Testis (tissue), 3 donors: ENCODE results near the gene SLX4IP. TPM values are rescaled to one million over a fixed set of nuclear protein-coding genes. Genes with fewer than 3 reads are reported as not detected.

Source experiments
- DNase-seq: peaks from one replicate; pipeline ENCODE4 v3.0.0-alpha.2; 2019
- H3K27ac ChIP-seq, 2 donors: fragments of 200-600 bp; sonication (generic); one replicate each; pipeline ENCODE4 v1.5.1; 2019
- H3K27me3 ChIP-seq: fragments of 200-600 bp; sonication (generic); one replicate; pipeline ENCODE4 v1.5.1; 2019
- H3K36me3 ChIP-seq: fragments of 200-600 bp; sonication (generic); one replicate; pipeline ENCODE4 v1.5.1; 2017; ENCODE audit warnings: low read depth; ENCODE audit errors: missing control alignments
- H3K4me1 ChIP-seq: fragments of 200-600 bp; sonication (generic); one replicate; pipeline ENCODE4 v1.5.1; 2019
- H3K4me3 ChIP-seq, 2 donors: fragments of 200-600 bp; sonication (generic); one replicate each; pipeline ENCODE4 v1.5.1; 2017 to 2019
- H3K9me3 ChIP-seq: fragments of 200-600 bp; sonication (generic); one replicate; pipeline ENCODE4 v1.5.1; 2017
- POLR2A ChIP-seq: fragments of 450-650 bp; IDR thresholded peaks from one replicate; pipeline ENCODE4 v1.6.1; 2017; ENCODE audit warnings: antibody characterized with exemption, mild to moderate bottlenecking, moderate library complexity
- WGBS, 2 donors: methylation state at CpG; one replicate each; pipeline ENCODE4 v1.1.5; 2018; 5-methylcytosine and 5-hydroxymethylcytosine counted together
- intact Hi-C: fragments of 100-400 bp; cut with DNase I; formaldehyde crosslinking; loops from one replicate; pipeline ENCODE4 v1.15.1; 2023; ENCODE audit warnings: low total_unique reads
- polyA plus RNA-seq: library from polyadenylated mRNA; stranded (reverse); fragments of 350-450 nt; fragmentation: Illumina TruSeq; extraction: RNeasy Lipid Tissue Mini Kit (QIAGEN cat#74804); gene quantifications from one replicate; pipeline ENCODE4 v1.2.3, GENCODE V29; 2014; ENCODE audit warnings: low read depth, low replicate concordance; ENCODE audit not compliant: insufficient read depth
- total RNA-seq, 2 donors: library from RNA; depleted of rRNA; stranded (reverse); fragments of >200 nt; gene quantifications; one replicate each; pipeline ENCODE4 v1.2.3, GENCODE V29; 2016
- TF ChIP-seq, protein P1 (sequence below), 3 experiments: fragments of 450-650 bp in 2 of 3; fragments of 200-600 bp in 1 of 3; sonication (generic) in 1 of 3; IDR thresholded peaks; one replicate each; pipeline ENCODE4 v1.5.1; 2016 to 2019; ENCODE audit warnings: antibody characterized with exemption in 3 of 3, mild to moderate bottlenecking in 2 of 3, moderate library complexity in 1 of 3

The SLX4IP gene
- total and polyA plus RNA-seq, 3 donors from 2014 or later = 3.8 to 10.8 (median 9.7) TPM

DNA sequence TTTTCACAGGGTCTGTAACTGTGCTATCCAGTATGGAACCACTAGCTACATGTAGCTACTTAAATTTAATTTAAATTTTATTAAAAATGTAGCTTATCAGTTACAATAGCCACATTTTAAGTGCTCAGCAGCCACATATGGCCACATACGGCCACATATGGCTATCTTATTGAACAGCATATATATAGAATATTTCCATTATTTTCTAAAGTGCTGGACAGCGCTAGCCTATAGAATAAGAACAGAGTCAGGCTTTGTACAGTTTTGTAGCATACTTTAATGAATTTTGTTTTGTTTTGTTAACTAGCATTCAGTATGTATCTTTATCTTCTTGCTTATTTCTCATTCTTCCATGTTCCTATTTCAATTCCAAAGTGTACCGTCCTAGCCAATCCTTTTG, 120.3 kb downstream of the SLX4IP start:
- no peak for DNase-seq
- Histone ChIP-seq H3K4me1 (peaks cover 8% of the 10 kb centered on the region), H3K27me3 (no peaks in the 10 kb centered on the region), H3K9me3 (no peaks in the 10 kb centered on the region), H3K27ac (no peak overlapping the region), H3K4me3 (no peak overlapping the region), H3K36me3 (no peaks in the 10 kb centered on the region)
- TF ChIP-seq, protein P1, sequence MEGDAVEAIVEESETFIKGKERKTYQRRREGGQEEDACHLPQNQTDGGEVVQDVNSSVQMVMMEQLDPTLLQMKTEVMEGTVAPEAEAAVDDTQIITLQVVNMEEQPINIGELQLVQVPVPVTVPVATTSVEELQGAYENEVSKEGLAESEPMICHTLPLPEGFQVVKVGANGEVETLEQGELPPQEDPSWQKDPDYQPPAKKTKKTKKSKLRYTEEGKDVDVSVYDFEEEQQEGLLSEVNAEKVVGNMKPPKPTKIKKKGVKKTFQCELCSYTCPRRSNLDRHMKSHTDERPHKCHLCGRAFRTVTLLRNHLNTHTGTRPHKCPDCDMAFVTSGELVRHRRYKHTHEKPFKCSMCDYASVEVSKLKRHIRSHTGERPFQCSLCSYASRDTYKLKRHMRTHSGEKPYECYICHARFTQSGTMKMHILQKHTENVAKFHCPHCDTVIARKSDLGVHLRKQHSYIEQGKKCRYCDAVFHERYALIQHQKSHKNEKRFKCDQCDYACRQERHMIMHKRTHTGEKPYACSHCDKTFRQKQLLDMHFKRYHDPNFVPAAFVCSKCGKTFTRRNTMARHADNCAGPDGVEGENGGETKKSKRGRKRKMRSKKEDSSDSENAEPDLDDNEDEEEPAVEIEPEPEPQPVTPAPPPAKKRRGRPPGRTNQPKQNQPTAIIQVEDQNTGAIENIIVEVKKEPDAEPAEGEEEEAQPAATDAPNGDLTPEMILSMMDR (IDR thresholded peaks at IDR 0.05) = no peak
- no peak for TF ChIP-seq POLR2A
- intact Hi-C loops = no loop called here
- WGBS, 2 donors = 78 to 80% methylated on average over 3 of the region's 3 CpGs

DNA sequence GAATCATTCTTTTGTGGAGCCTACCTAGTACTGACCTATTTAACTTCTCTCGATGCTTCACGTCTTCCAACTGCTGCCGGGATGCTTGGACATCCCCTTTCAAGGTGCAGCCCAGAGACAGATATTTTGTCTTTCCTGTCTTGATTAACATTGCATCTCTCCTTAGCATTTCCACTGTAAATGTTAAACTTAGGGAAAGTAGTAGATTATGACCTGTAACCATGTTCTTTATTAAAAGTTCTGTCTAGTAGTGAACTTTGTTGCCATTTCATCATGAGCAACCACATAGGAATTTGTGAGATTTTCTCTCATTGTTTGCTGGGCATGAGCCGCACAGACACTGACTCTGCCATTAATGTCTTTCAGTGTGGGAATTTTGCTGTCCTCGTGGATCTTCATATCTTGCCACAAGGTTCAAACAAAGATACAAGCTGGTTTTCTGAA, 120.8 kb downstream of the SLX4IP start:
- H3K4me3 ChIP-seq = no peak overlapping the region
- no peaks in the 10 kb centered on the region for H3K36me3 ChIP-seq
- H3K27ac ChIP-seq = no peak overlapping the region
- peaks cover 8% of the 10 kb centered on the region for H3K4me1 ChIP-seq
- WGBS, 2 donors = 56 to 62% methylated on average over 5 of the region's 5 CpGs
- H3K27me3 ChIP-seq = no peaks in the 10 kb centered on the region
- no peak for TF ChIP-seq POLR2A
- TF ChIP-seq, protein P1 (IDR thresholded peaks at IDR 0.05) = no peak
- DNase-seq = no peak
- no peaks in the 10 kb centered on the region for H3K9me3 ChIP-seq
- intact Hi-C loops = no loop called here

DNA sequence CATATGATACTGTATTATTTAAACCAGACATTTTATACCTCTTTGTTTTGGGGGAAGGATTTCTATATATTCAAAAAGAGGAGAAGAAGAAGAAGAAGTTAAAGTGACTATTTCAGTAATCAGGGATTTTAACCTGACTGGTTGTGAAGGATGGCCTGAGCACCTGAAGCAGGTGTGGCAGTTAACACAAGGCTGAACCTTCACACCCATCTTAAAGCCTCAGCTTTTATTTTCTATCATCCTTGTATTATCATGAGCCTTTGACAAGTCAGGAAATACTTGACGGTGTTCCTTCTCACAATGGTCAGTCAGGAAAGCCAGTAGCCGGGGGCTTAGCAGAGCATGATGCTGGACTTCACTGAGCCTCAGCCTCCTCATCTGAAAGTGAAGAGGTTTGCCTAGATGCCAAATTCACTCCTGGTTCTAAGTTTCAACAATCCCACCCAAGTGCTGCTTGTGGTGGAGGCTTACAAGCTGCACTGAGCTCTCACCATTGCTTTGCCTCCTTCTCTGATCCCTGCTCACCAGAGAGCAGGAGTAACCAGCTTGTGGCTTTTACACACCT, 121.5 kb downstream of the SLX4IP start:
- intact Hi-C loops = no loop called here
- H3K36me3 ChIP-seq = no peaks in the 10 kb centered on the region
- H3K4me3 ChIP-seq = no peak overlapping the region
- no peak for DNase-seq
- 83 to 94% methylated on average over 2 of the region's 2 CpGs for WGBS, 2 donors
- H3K27me3 ChIP-seq = no peaks in the 10 kb centered on the region
- H3K4me1 ChIP-seq = peaks cover 8% of the 10 kb centered on the region
- no peak overlapping the region for H3K27ac ChIP-seq
- no peaks in the 10 kb centered on the region for H3K9me3 ChIP-seq
- no peak for TF ChIP-seq POLR2A
- TF ChIP-seq, protein P1 (IDR thresholded peaks at IDR 0.05) = no peak

DNA sequence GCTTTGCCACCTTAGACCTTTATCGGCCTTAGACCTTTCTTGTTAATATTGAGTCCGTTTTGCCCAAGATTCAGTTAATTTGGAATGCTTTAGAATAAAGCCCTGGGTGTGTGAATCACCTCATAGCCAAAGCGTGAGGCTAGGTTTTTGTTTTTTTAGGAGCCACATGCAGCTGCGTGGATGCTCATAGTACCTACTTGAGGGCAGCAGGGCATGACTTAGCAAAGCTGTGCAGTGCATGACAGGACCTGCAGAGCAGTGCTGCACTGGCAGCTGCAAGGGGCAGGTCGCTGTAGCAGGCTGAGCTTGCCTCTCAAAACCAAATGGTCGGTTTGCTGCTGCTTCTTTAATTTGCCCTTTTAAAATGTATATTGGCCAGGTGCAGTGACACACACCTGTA, 122.6 kb downstream of the SLX4IP start:
- intact Hi-C loops = no loop called here
- H3K9me3 ChIP-seq = no peaks in the 10 kb centered on the region
- 81 to 92% methylated on average over 6 of the region's 6 CpGs for WGBS, 2 donors
- no peaks in the 10 kb centered on the region for H3K27me3 ChIP-seq
- no peak overlapping the region for H3K27ac ChIP-seq
- DNase-seq = no peak
- no peaks in the 10 kb centered on the region for H3K36me3 ChIP-seq
- TF ChIP-seq, protein P1 (IDR thresholded peaks at IDR 0.05) = no peak
- no peak for TF ChIP-seq POLR2A
- peaks cover under 1% of the 10 kb centered on the region for H3K4me1 ChIP-seq
- H3K4me3 ChIP-seq = no peak overlapping the region

DNA sequence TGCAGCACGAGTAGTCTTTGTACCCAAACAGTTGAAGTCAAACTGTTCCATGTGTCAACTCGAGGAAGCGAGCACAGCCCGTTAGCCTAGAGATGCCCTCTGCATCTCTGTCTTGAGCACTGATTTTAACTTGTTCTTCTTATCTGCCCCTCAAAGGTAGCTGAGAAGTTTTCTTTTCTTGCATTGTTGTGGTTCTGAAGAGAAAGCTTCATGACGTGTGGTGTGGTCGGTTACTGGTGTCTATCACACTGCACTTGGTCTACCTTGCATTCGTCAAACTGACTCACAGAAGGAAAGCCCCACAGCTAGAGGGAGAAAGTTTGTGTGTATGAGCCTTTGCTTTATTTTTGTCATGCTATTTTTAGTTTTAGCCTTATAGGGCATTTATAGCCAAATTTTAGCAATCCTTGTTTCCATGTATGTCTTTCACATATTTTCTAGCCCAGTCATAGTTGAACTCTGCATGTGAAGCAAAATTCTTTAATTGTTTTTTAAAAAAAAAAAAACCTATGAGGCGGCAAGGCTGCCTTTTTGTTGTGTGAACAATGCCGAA, 123.6 kb downstream of the SLX4IP start:
- no peaks in the 10 kb centered on the region for H3K4me1 ChIP-seq
- no peak for DNase-seq
- no peaks in the 10 kb centered on the region for H3K27me3 ChIP-seq
- TF ChIP-seq, protein P1 (IDR thresholded peaks at IDR 0.05) = no peak
- TF ChIP-seq POLR2A = no peak
- intact Hi-C loops = no loop called here
- H3K4me3 ChIP-seq = no peak overlapping the region
- 71 to 77% methylated on average over 9 of the region's 9 CpGs for WGBS, 2 donors
- no peaks in the 10 kb centered on the region for H3K36me3 ChIP-seq
- no peaks in the 10 kb centered on the region for H3K9me3 ChIP-seq
- H3K27ac ChIP-seq = no peak overlapping the region
